H9 (cell line): ENCODE results near the gene HS3ST6. TPM values are rescaled to one million over a fixed set of nuclear protein-coding genes. Genes with fewer than 3 reads are reported as not detected.

Source experiments
- DNase-seq: peaks from one replicate; pipeline ENCODE4 v3.0.0-alpha.2; 2017
- H2AFZ ChIP-seq: one replicate; pipeline ENCODE4 v1.6.1; 2013; ENCODE audit warnings: mild to moderate bottlenecking, low read length, control low read depth, moderate library complexity
- H2AK5ac ChIP-seq: 2 replicates; pipeline ENCODE4 v1.6.1; 2013; ENCODE audit warnings: low read length, control low read depth, mixed read lengths; ENCODE audit not compliant: insufficient read length
- H2BK120ac ChIP-seq: one replicate; pipeline ENCODE4 v1.6.1; 2013; ENCODE audit warnings: low read depth, mild to moderate bottlenecking, low read length, control low read depth, inconsistent platforms; ENCODE audit not compliant: poor library complexity, severe bottlenecking
- H2BK12ac ChIP-seq: 2 replicates; pipeline ENCODE4 v1.6.1; 2013; ENCODE audit warnings: low read length, control low read depth, mixed read lengths, low read depth; ENCODE audit not compliant: insufficient read length
- H2BK15ac ChIP-seq: 2 replicates; pipeline ENCODE4 v1.6.1; 2013; ENCODE audit warnings: low read depth, low read length, control low read depth
- H2BK20ac ChIP-seq: one replicate; pipeline ENCODE4 v1.6.1; 2013; ENCODE audit warnings: low read depth, mild to moderate bottlenecking, low read length, control low read depth, inconsistent platforms; ENCODE audit not compliant: poor library complexity, severe bottlenecking
- H2BK5ac ChIP-seq: 2 replicates; pipeline ENCODE4 v1.6.1; 2013; ENCODE audit warnings: low read length, control low read depth, mixed read lengths; ENCODE audit not compliant: insufficient read length
- H3K14ac ChIP-seq: 2 replicates; pipeline ENCODE4 v1.6.1; 2013; ENCODE audit warnings: low read length, control low read depth; ENCODE audit not compliant: insufficient read depth
- H3K18ac ChIP-seq: 2 replicates; pipeline ENCODE4 v1.6.1; 2013; ENCODE audit warnings: low read depth, mild to moderate bottlenecking, mixed read lengths, low read length, control low read depth; ENCODE audit not compliant: insufficient read length
- H3K23ac ChIP-seq: 2 replicates; pipeline ENCODE4 v1.6.1; 2013; ENCODE audit warnings: low read length, control low read depth, mixed read lengths, low read depth; ENCODE audit not compliant: insufficient read length
- H3K23me2 ChIP-seq: 2 replicates; pipeline ENCODE4 v1.6.1; 2013; ENCODE audit warnings: low read depth, mild to moderate bottlenecking, mixed read lengths, low read length, control low read depth; ENCODE audit not compliant: insufficient read length, poor library complexity, severe bottlenecking
- H3K27ac ChIP-seq: 2 replicates; pipeline ENCODE4 v1.5.1; 2013; ENCODE audit warnings: low read length, control low read depth, mixed read lengths, low read depth; ENCODE audit not compliant: insufficient read length
- H3K27me3 ChIP-seq: 2 replicates; pipeline ENCODE4 v1.6.1; 2013; ENCODE audit warnings: low read length, control low read depth, inconsistent platforms; ENCODE audit not compliant: insufficient read depth
- H3K4ac ChIP-seq: 2 replicates; pipeline ENCODE4 v1.6.1; 2013; ENCODE audit warnings: low read depth, mild to moderate bottlenecking, control low read depth, inconsistent platforms, low read length, moderate library complexity
- H3K4me1 ChIP-seq: 2 replicates; pipeline ENCODE4 v1.6.1; 2013; ENCODE audit warnings: low read length, control low read depth, inconsistent platforms; ENCODE audit not compliant: insufficient read depth
- H3K4me2 ChIP-seq: 2 replicates; pipeline ENCODE4 v1.6.1; 2013; ENCODE audit warnings: low read length, control low read depth, mixed read lengths; ENCODE audit not compliant: insufficient read length, insufficient read depth
- H3K56ac ChIP-seq: 2 replicates; pipeline ENCODE4 v1.6.1; 2013; ENCODE audit warnings: low read depth, mild to moderate bottlenecking, mixed read lengths, low read length, control low read depth; ENCODE audit not compliant: insufficient read length
- H3K79me1 ChIP-seq: 2 replicates; pipeline ENCODE4 v1.6.1; 2013; ENCODE audit warnings: low read depth, mild to moderate bottlenecking, moderate library complexity, low read length, control low read depth, inconsistent platforms; ENCODE audit not compliant: insufficient read depth, poor library complexity, severe bottlenecking
- H3K79me2 ChIP-seq: 2 replicates; pipeline ENCODE4 v1.6.1; 2013; ENCODE audit warnings: low read length, control low read depth, inconsistent platforms; ENCODE audit not compliant: insufficient read depth
- H3K9ac ChIP-seq: 2 replicates; pipeline ENCODE4 v1.6.1; 2013; ENCODE audit warnings: low read length, control low read depth, mixed read lengths; ENCODE audit not compliant: insufficient read length; ENCODE audit errors: extremely low read depth
- H3K9me3 ChIP-seq: one replicate; pipeline ENCODE4 v1.6.1; 2013; ENCODE audit warnings: low read depth, low read length, inconsistent platforms; ENCODE audit not compliant: control insufficient read depth
- H3T11ph ChIP-seq: one replicate; pipeline ENCODE4 v1.6.1; 2013; ENCODE audit warnings: mild to moderate bottlenecking, low read length, control low read depth, inconsistent platforms
- H4K20me1 ChIP-seq: one replicate; pipeline ENCODE4 v1.6.1; 2013; ENCODE audit not compliant: control insufficient read depth, insufficient read length, insufficient read depth
- H4K5ac ChIP-seq: 2 replicates; pipeline ENCODE4 v1.6.1; 2013; ENCODE audit warnings: low read depth, mild to moderate bottlenecking, mixed read lengths, low read length, control low read depth; ENCODE audit not compliant: insufficient read length
- H4K8ac ChIP-seq: replicated peaks from 2 replicates; pipeline ENCODE4 v1.6.1; 2013; ENCODE audit warnings: low read length, control low read depth, mixed read lengths, low read depth; ENCODE audit not compliant: insufficient read length
- H4K91ac ChIP-seq: 2 replicates; pipeline ENCODE4 v1.6.1; 2013; ENCODE audit warnings: low read depth, mild to moderate bottlenecking, moderate library complexity, mixed read lengths, low read length, control low read depth; ENCODE audit not compliant: insufficient read length
- H3K27ac Mint-ChIP-seq, 3 experiments: 2 replicates in 2 of 3; 3 replicates in 1 of 3; pipeline ENCODE4 v1.8.0; 2020 to 2021; ENCODE audit warnings: mixed read lengths in 3 of 3, mild to moderate bottlenecking in 1 of 3, moderate library complexity in 1 of 3
- H3K27me3 Mint-ChIP-seq: 2 replicates; pipeline ENCODE4 v1.8.0; 2021; ENCODE audit warnings: low read depth, mild to moderate bottlenecking, moderate library complexity, mixed read lengths
- H3K36me3 Mint-ChIP-seq, 3 experiments: 2 replicates in 2 of 3; 3 replicates in 1 of 3; pipeline ENCODE4 v1.8.0; 2020 to 2021; ENCODE audit warnings: low read depth in 3 of 3, mixed read lengths in 3 of 3; ENCODE audit not compliant: insufficient read depth in 1 of 3
- H3K4me1 Mint-ChIP-seq, 2 experiments: 2 replicates each; pipeline ENCODE4 v1.8.0; 2020; ENCODE audit warnings: mixed read lengths in 2 of 2
- H3K4me3 Mint-ChIP-seq, 2 experiments: 2 replicates in 1 of 2; 3 replicates in 1 of 2; pipeline ENCODE4 v1.8.0; 2020 to 2021; ENCODE audit warnings: mild to moderate bottlenecking in 2 of 2, mixed read lengths in 2 of 2, moderate library complexity in 1 of 2
- H3K9me3 Mint-ChIP-seq, 2 experiments: 2 replicates in 1 of 2; 3 replicates in 1 of 2; pipeline ENCODE4 v1.8.0; 2020; ENCODE audit warnings: mild to moderate bottlenecking in 2 of 2, mixed read lengths in 2 of 2, moderate library complexity in 1 of 2
- WGBS: extraction: QIAGEN DNeasy Blood & Tissue Kit; methylation state at CpG from one replicate; pipeline ENCODE4 v1.1.7; 2013; ENCODE audit warnings: missing lambda C conversion rate, low lambda C conversion rate, mixed read lengths; ENCODE audit not compliant: insufficient read length; ENCODE audit errors: extremely low coverage; 5-methylcytosine and 5-hydroxymethylcytosine counted together
- total RNA-seq: library from RNA; stranded (reverse); gene quantifications from 2 replicates; pipeline ENCODE4 v1.2.1, GENCODE V29; 2021
- TF ChIP-seq, protein P1 (sequence below): fragments of 200-600 bp; sonication (generic); conservative IDR thresholded peaks from 3 replicates; pipeline ENCODE4 v1.8.0; 2021; ENCODE audit warnings: antibody characterized with exemption, mild to moderate bottlenecking

HS3ST6 gene
- total RNA-seq, 1 experiment from 2014 or later = not detected

- Mint-ChIP-seq H3K27ac (no peak overlapping the region), H3K9me3 (no peaks in the 10 kb centered on the region), H3K4me1 (peaks cover 4 to 6% of the 10 kb centered on the region in 2 experiments), H3K4me3 (no peak overlapping the region), H3K27me3 (peaks cover 57% of the 10 kb centered on the region), H3K36me3 (no peaks in the 10 kb centered on the region)
- no peak overlapping the region for H2AK5ac ChIP-seq
- no peaks in the 10 kb centered on the region for H3K23me2 ChIP-seq
- H3K79me1 ChIP-seq = no peaks in the 10 kb centered on the region
- H3K4ac ChIP-seq = no peak overlapping the region
- no CpG with 5 or more reads among the region's 5 CpGs for WGBS
- no peak overlapping the region for H3K9ac ChIP-seq
- no peaks in the 10 kb centered on the region for H3K79me2 ChIP-seq
- no peaks in the 10 kb centered on the region for H3K27me3 ChIP-seq
- H2BK15ac ChIP-seq = no peak overlapping the region
- no peak overlapping the region for H3K23ac ChIP-seq
- TF ChIP-seq, protein P1, sequence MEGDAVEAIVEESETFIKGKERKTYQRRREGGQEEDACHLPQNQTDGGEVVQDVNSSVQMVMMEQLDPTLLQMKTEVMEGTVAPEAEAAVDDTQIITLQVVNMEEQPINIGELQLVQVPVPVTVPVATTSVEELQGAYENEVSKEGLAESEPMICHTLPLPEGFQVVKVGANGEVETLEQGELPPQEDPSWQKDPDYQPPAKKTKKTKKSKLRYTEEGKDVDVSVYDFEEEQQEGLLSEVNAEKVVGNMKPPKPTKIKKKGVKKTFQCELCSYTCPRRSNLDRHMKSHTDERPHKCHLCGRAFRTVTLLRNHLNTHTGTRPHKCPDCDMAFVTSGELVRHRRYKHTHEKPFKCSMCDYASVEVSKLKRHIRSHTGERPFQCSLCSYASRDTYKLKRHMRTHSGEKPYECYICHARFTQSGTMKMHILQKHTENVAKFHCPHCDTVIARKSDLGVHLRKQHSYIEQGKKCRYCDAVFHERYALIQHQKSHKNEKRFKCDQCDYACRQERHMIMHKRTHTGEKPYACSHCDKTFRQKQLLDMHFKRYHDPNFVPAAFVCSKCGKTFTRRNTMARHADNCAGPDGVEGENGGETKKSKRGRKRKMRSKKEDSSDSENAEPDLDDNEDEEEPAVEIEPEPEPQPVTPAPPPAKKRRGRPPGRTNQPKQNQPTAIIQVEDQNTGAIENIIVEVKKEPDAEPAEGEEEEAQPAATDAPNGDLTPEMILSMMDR = no peak
- H4K8ac ChIP-seq = no peak overlapping the region
- H2AFZ ChIP-seq = no peak overlapping the region
- no peaks in the 10 kb centered on the region for H4K20me1 ChIP-seq
- H2BK5ac ChIP-seq = no peak overlapping the region
- no peak overlapping the region for H4K5ac ChIP-seq
- H3K4me1 ChIP-seq = no peaks in the 10 kb centered on the region
- H3K56ac ChIP-seq = no peak overlapping the region
- H4K91ac ChIP-seq = no peak overlapping the region
- H3K14ac ChIP-seq = no peak overlapping the region
- no peak overlapping the region for H2BK12ac ChIP-seq
- no peaks in the 10 kb centered on the region for H3K9me3 ChIP-seq
- DNase-seq = no peak
- H3K18ac ChIP-seq = no peak overlapping the region
- H3K4me2 ChIP-seq = no peak overlapping the region
- H2BK20ac ChIP-seq = no peak overlapping the region
- no peak overlapping the region for H3T11ph ChIP-seq
- H3K27ac ChIP-seq = no peak overlapping the region
- H2BK120ac ChIP-seq = no peak overlapping the region
Observed at GRCh38 chr16:1895068-1895467, 23.1 kb downstream of the HS3ST6 start.
